K562 (cell line): Measurements from ENCODE around the gene LITAF. TPM values are rescaled to one million over a fixed set of nuclear protein-coding genes. Genes with fewer than 3 reads are reported as not detected.

ENCODE experiments used
- ATAC-seq: fragments of 200-7000 bp; cut with Tn5 transposase; 3 replicates; pipeline ENCODE4 v1.9.1; 2020; ENCODE audit warnings: moderate library complexity
- BruUV-seq: library from RNA; stranded (reverse); fragments of 400-500 nt; replicated peaks from 2 replicates; lab custom pipeline; 2021; lab: Mats Ljungman, UMichigan
- CTCF ChIA-PET: fragments of 300-600 bp; formaldehyde crosslinking; extraction: SDS; loops from one replicate; lab custom pipeline; 2021; ENCODE audit warnings: low intra/inter-chr PET ratio; lab: Yijun Ruan, JAX
- POLR2A ChIA-PET: fragments of 300-600, 350-650 bp; sonication (Branson Sonifier 250); formaldehyde crosslinking; extraction: SDS; loops from one replicate; lab custom pipeline; 2021; ENCODE audit warnings: antibody characterized with exemption, inconsistent platforms; lab: Yijun Ruan, JAX
- DNase-seq, 4 experiments: peaks; one replicate each; pipeline versions ENCODE4 v3.0.0 to v3.0.0-alpha.2; 2011 to 2018; ENCODE audit warnings: low spot score in 3 of 4, mixed read lengths in 3 of 4; ENCODE audit errors: extremely low read depth in 1 of 4
- FAIRE-seq: peaks from 2 replicates; lab custom pipeline; 2011; peaks lifted over from hg19 to GRCh38; lab: Jason Lieb, UNC
- H2AFZ ChIP-seq: 2 replicates; pipeline ENCODE4 v1.6.0; 2011; ENCODE audit warnings: low read depth, low read length, control low read depth, inconsistent platforms
- H3K27ac ChIP-seq: fragments of 200-600 bp; 3 replicates; pipeline ENCODE4 v1.8.0; 2011; ENCODE audit warnings: low read depth, mild to moderate bottlenecking, control low read depth, inconsistent platforms, low read length, moderate library complexity, mixed read lengths; ENCODE audit errors: extremely low read depth
- H3K27me3 ChIP-seq, 2 experiments: fragments of 300-600 bp in 1 of 2; 2 replicates in 1 of 2; 3 replicates in 1 of 2; pipeline versions ENCODE4 v1.6.0 to v1.8.0; 2011; ENCODE audit warnings: inconsistent platforms in 2 of 2, low read length in 2 of 2, mild to moderate bottlenecking in 1 of 2, mixed read lengths in 1 of 2, moderate library complexity in 1 of 2; ENCODE audit not compliant: control insufficient read depth in 2 of 2, insufficient read depth in 2 of 2
- H3K36me3 ChIP-seq: fragments of 300-600 bp; 3 replicates; pipeline ENCODE4 v1.8.0; 2011; ENCODE audit warnings: mild to moderate bottlenecking, low read length, inconsistent platforms; ENCODE audit not compliant: control insufficient read depth, insufficient read depth
- H3K4me1 ChIP-seq, 2 experiments: fragments of 200-600 bp in 1 of 2; replicated peaks in 1 of 2; 2 replicates in 1 of 2; 3 replicates in 1 of 2; pipeline versions ENCODE4 v1.5.1 to v1.8.0; 2011; ENCODE audit warnings: inconsistent platforms in 2 of 2, low read length in 2 of 2, mild to moderate bottlenecking in 1 of 2, mixed read lengths in 1 of 2, moderate library complexity in 1 of 2; ENCODE audit not compliant: control insufficient read depth in 2 of 2, insufficient read depth in 2 of 2
- H3K4me2 ChIP-seq: 2 replicates; pipeline ENCODE4 v1.6.1; 2011; ENCODE audit warnings: low read length, control low read depth, inconsistent platforms, mixed read lengths; ENCODE audit not compliant: insufficient read depth
- H3K4me3 ChIP-seq: fragments of 200-600 bp; sonication (generic), shearing (Covaris generic); 2 replicates; pipeline ENCODE4 v1.5.1; 2016; ENCODE audit warnings: control low read depth, inconsistent platforms
- H3K79me2 ChIP-seq: fragments of 200-600 bp; 3 replicates; pipeline ENCODE4 v1.8.0; 2011; ENCODE audit warnings: low read length, inconsistent platforms; ENCODE audit not compliant: control insufficient read depth, insufficient read depth
- H3K9ac ChIP-seq, 2 experiments: 2 replicates each; pipeline versions ENCODE4 v1.6.0 to v1.6.1; 2011; ENCODE audit warnings: low read depth in 2 of 2, low read length in 2 of 2, control low read depth in 1 of 2, inconsistent platforms in 1 of 2, mild to moderate bottlenecking in 1 of 2, mixed read lengths in 1 of 2; ENCODE audit not compliant: insufficient read depth in 1 of 2
- H3K9me1 ChIP-seq: one replicate; pipeline ENCODE4 v1.6.0; 2011; ENCODE audit warnings: inconsistent platforms, mild to moderate bottlenecking, low read length, moderate library complexity; ENCODE audit not compliant: control insufficient read depth, insufficient read depth
- H3K9me3 ChIP-seq: replicated peaks from 2 replicates; pipeline ENCODE4 v1.5.1; 2011; ENCODE audit warnings: low read depth, low read length, inconsistent platforms; ENCODE audit not compliant: control insufficient read depth, insufficient read depth
- H4K20me1 ChIP-seq: replicated peaks from 2 replicates; pipeline ENCODE4 v1.6.1; 2011; ENCODE audit warnings: low read length, inconsistent platforms, mixed read lengths; ENCODE audit not compliant: control insufficient read depth, insufficient read depth
- ADNP ChIP-seq: fragments of 200-800 bp; sonication (Bioruptor generic); IDR thresholded peaks from 2 replicates; pipeline ENCODE4 v1.6.1; 2016; ENCODE audit warnings: missing genetic modification characterization, missing compliant biosample characterization
- HCFC1 ChIP-seq: IDR thresholded peaks from 2 replicates; pipeline ENCODE4 v1.6.1; 2012; ENCODE audit warnings: low read depth, low read length, improper control_type of control experiment
- HDAC1 ChIP-seq, 2 experiments: fragments of 450-650 bp; IDR thresholded peaks; 2 replicates each; pipeline ENCODE4 v1.6.1; 2016 to 2017; ENCODE audit warnings: inconsistent platforms in 1 of 2, mild to moderate bottlenecking in 1 of 2, moderate library complexity in 1 of 2
- HNRNPH1 ChIP-seq: fragments of 200-400 bp; formaldehyde crosslinking; optimal IDR thresholded peaks from 2 replicates; pipeline ENCODE3; 2017; ENCODE audit warnings: low read depth, mild to moderate bottlenecking, low read length, moderate library complexity
- IRF2 ChIP-seq: sonication (generic); formaldehyde crosslinking; IDR thresholded peaks from 2 replicates; pipeline ENCODE4 v1.8.1; 2022; ENCODE audit warnings: mild to moderate bottlenecking, missing genetic modification reagents
- MEF2A ChIP-seq: IDR thresholded peaks from 2 replicates; pipeline ENCODE4 v1.6.1; 2011; ENCODE audit warnings: low read depth, mild to moderate bottlenecking, low read length, moderate library complexity; ENCODE audit not compliant: control insufficient read depth
- NR3C1 ChIP-seq: sonication (generic); formaldehyde crosslinking; IDR thresholded peaks from 2 replicates; pipeline ENCODE4 v1.8.1; 2022; ENCODE audit warnings: missing genetic modification reagents
- PTRF ChIP-seq: fragments of 450-650 bp; IDR thresholded peaks from 2 replicates; pipeline ENCODE4 v1.6.1; 2016; ENCODE audit warnings: mild to moderate bottlenecking, missing genetic modification characterization, missing compliant biosample characterization
- SMARCE1 ChIP-seq: fragments of 450-650 bp; IDR thresholded peaks from 2 replicates; pipeline ENCODE4 v1.7.1; 2016; ENCODE audit warnings: mild to moderate bottlenecking
- SPI1 ChIP-seq: IDR thresholded peaks from 2 replicates; pipeline ENCODE4 v1.6.1; 2011; ENCODE audit warnings: low read depth, low read length, control low read depth, borderline replicate concordance
- TBL1XR1 ChIP-seq, 2 experiments: IDR thresholded peaks; 2 replicates each; pipeline ENCODE4 v1.6.1; 2012; ENCODE audit warnings: improper control_type of control experiment in 2 of 2, low read length in 2 of 2, mild to moderate bottlenecking in 1 of 2
- ZBTB11 ChIP-seq, 3 experiments: fragments of 200-800 bp in 1 of 3; fragments of 250-450 bp in 1 of 3; fragments of 450-650 bp in 1 of 3; sonication (Bioruptor Pico) in 1 of 3; sonication (Bioruptor generic) in 1 of 3; formaldehyde crosslinking in 1 of 3; IDR thresholded peaks; 2 replicates each; pipeline versions ENCODE4 v1.6.1 to v1.8.0; 2016 to 2022; ENCODE audit warnings: mild to moderate bottlenecking in 2 of 3, missing genetic modification characterization in 2 of 3, missing compliant biosample characterization in 1 of 3, moderate library complexity in 1 of 3
- ZBTB7A ChIP-seq: IDR thresholded peaks from 2 replicates; pipeline ENCODE4 v1.6.1; 2011; ENCODE audit warnings: low read depth, mild to moderate bottlenecking, low read length, moderate library complexity, borderline replicate concordance; ENCODE audit not compliant: control insufficient read depth
- ZNF12 ChIP-seq: sonication (generic); formaldehyde crosslinking; IDR thresholded peaks from 2 replicates; pipeline ENCODE4 v1.4.0; 2020; ENCODE audit warnings: mild to moderate bottlenecking, missing genetic modification reagents
- ZNF140 ChIP-seq: fragments of 250-450 bp; sonication (Bioruptor Pico); IDR thresholded peaks from 2 replicates; pipeline ENCODE4 v1.8.0; 2021; ENCODE audit warnings: moderate library complexity, mild to moderate bottlenecking, inconsistent platforms
- ZNF76 ChIP-seq: fragments of 250-450 bp; sonication (Bioruptor Pico); IDR thresholded peaks from 2 replicates; pipeline ENCODE4 v1.4.0; 2020; ENCODE audit warnings: mild to moderate bottlenecking, moderate library complexity, borderline replicate concordance
- WGBS: fragments of 100-300 bp; shearing (Covaris generic); methylation state at CpG from one replicate; pipeline ENCODE4 v1.1.6; 2016; ENCODE audit warnings: low coverage, mixed read lengths; ENCODE audit not compliant: insufficient coverage; ENCODE audit errors: missing lambda C conversion rate; 5-methylcytosine and 5-hydroxymethylcytosine counted together
- in situ Hi-C: fragments of 300-500 bp; cut with MboI; formaldehyde crosslinking; loops from 4 replicates; pipeline ENCODE4 v1.15.0; 2018; ENCODE audit warnings: inconsistent platforms, mixed read lengths
- intact Hi-C: fragments of 100-400 bp; cut with micrococcal nuclease; formaldehyde crosslinking; loops from 2 replicates; pipeline ENCODE4 v1.14.2; 2022
- polyA plus RNA-seq, 8 experiments: library from polyadenylated mRNA; depleted of rRNA in 4 of 8; stranded (reverse) in 5 of 8; unstranded in 3 of 8; fragments of >200 nt; fragmentation: Nextera tagmentation in 2 of 8; fragmentation: Illumina TruSeq in 1 of 8; extraction: Ambion mirVana in 2 of 8; extraction: Trizol in 1 of 8; gene quantifications; 2 replicates each; pipeline versions ENCODE4 v1.2.1 to v1.2.3, GENCODE V29; 2011 to 2014; ENCODE audit warnings: inconsistent platforms in 1 of 8, missing spikeins in 1 of 8
- total RNA-seq, 7 experiments: library from RNA; depleted of rRNA in 6 of 7; stranded (reverse); fragments of >200 nt in 6 of 7; fragmentation: Illumina TruSeq in 2 of 7; extraction: Trizol in 2 of 7; gene quantifications; 2 replicates each; pipeline versions ENCODE4 v1.2.1 to v1.2.3, GENCODE V29; 2011 to 2021; ENCODE audit warnings: low replicate concordance in 1 of 7
- TF ChIP-seq, protein P1 (sequence below): fragments of 250-450 bp; sonication (Bioruptor Pico); IDR thresholded peaks from 2 replicates; pipeline ENCODE4 v1.9.0; 2021; ENCODE audit warnings: mild to moderate bottlenecking, inconsistent platforms

Gene LITAF
- total and polyA plus RNA-seq, 9 of the 15 experiments (the other 6 are each of a cell fraction or from before 2014, with no cell fraction given): 4.1 to 17.8 (median 11.9) TPM

DNA sequence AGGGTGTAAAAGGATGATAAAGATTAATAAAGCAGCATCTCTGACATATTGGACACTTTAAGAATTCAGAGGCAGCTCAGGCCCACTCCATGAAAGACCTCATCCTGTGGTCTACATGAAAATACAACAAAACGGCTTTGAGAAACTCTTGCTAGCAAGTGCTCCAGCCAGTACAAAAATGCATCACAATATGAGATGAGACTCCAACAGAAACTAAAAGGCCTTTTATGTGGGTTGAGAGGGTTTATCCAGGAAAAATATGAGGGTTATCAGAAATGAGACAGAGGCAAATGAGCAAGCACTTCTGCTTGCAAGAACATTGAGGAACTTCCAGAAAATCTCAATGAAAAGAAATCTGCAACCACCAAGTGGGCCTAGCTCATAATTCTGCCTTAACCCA is 65.7 kb downstream of the LITAF start:
- H4K20me1 ChIP-seq: no peaks in the 10 kb centered on the region
- in situ Hi-C loops: no loop called here
- no peaks in the 10 kb centered on the region for H3K79me2 ChIP-seq
- CTCF ChIA-PET: no interaction called here
- POLR2A ChIA-PET: no interaction called here
- DNase-seq: no peak
- no peak overlapping the region for H3K4me2 ChIP-seq
- BruUV-seq: no TSS peak
- no peak overlapping the region for H3K9ac ChIP-seq
- no peak overlapping the region for H2AFZ ChIP-seq
- H3K4me1 ChIP-seq: no peaks in the 10 kb centered on the region
- H3K9me1 ChIP-seq: no peaks in the 10 kb centered on the region
- H3K9me3 ChIP-seq: no peaks in the 10 kb centered on the region
- no peaks in the 10 kb centered on the region for H3K36me3 ChIP-seq
- WGBS: 11% methylated on average over 1 of the region's 1 CpG
- no peak for ATAC-seq
- H3K4me3 ChIP-seq: no peak overlapping the region
- intact Hi-C loops: loop anchor here (10.0 kb wide), 1 partner anchor 116 kb away; no protein-coding TSS in a partner anchor
- H3K27me3 ChIP-seq: peaks cover 12 to 49% of the 10 kb centered on the region in 2 experiments; a peak in 4 of 5 replicates
- no peak overlapping the region for H3K27ac ChIP-seq
- no peak for TF ChIP-seq TBL1XR1 (IDR thresholded peaks at IDR 0.05; ENCODE audit: low read length in 2 of 2)
- no peak for TF ChIP-seq ADNP
- no peak for TF ChIP-seq SPI1
- TF ChIP-seq ZNF12: no peak
- no peak for TF ChIP-seq HCFC1
- TF ChIP-seq ZBTB7A: no peak
- TF ChIP-seq SMARCE1: no peak
- no peak for TF ChIP-seq ZNF140 (CRISPR knock-in tag)
- no peak for TF ChIP-seq MEF2A
- no peak for TF ChIP-seq IRF2
- no peak for TF ChIP-seq PTRF
- no peak for TF ChIP-seq ZBTB11 (CRISPR knock-in tag; IDR thresholded peaks at IDR 0.05)
- TF ChIP-seq HDAC1 (IDR thresholded peaks at IDR 0.05): no peak
- TF ChIP-seq, protein P1, sequence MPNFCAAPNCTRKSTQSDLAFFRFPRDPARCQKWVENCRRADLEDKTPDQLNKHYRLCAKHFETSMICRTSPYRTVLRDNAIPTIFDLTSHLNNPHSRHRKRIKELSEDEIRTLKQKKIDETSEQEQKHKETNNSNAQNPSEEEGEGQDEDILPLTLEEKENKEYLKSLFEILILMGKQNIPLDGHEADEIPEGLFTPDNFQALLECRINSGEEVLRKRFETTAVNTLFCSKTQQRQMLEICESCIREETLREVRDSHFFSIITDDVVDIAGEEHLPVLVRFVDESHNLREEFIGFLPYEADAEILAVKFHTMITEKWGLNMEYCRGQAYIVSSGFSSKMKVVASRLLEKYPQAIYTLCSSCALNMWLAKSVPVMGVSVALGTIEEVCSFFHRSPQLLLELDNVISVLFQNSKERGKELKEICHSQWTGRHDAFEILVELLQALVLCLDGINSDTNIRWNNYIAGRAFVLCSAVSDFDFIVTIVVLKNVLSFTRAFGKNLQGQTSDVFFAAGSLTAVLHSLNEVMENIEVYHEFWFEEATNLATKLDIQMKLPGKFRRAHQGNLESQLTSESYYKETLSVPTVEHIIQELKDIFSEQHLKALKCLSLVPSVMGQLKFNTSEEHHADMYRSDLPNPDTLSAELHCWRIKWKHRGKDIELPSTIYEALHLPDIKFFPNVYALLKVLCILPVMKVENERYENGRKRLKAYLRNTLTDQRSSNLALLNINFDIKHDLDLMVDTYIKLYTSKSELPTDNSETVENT (CRISPR knock-in tag): no peak
- no peak for TF ChIP-seq HNRNPH1
- TF ChIP-seq NR3C1 (CRISPR knock-in tag): no peak
- TF ChIP-seq ZNF76: no peak
- TF ChIP-seq, all 486 proteins: peak for 0
- no peak for FAIRE-seq
